IPS-20b (cell line): ENCODE results near the gene IFIH1.

Experiments used
- H3K27ac ChIP-seq: one replicate; pipeline ENCODE4 v1.5.1; 2013; ENCODE audit warnings: low read length
- H3K27me3 ChIP-seq: 2 replicates; pipeline ENCODE4 v1.6.1; 2013; ENCODE audit warnings: mild to moderate bottlenecking, low read length, inconsistent platforms; ENCODE audit not compliant: insufficient read depth
- H3K36me3 ChIP-seq: 2 replicates; pipeline ENCODE4 v1.6.1; 2013; ENCODE audit warnings: low read depth, mild to moderate bottlenecking, inconsistent platforms, low read length, moderate library complexity; ENCODE audit not compliant: insufficient read depth
- H3K4me1 ChIP-seq: 2 replicates; pipeline ENCODE4 v1.6.1; 2013; ENCODE audit warnings: mild to moderate bottlenecking, control low read depth, inconsistent platforms, low read length, moderate library complexity; ENCODE audit not compliant: insufficient read depth
- H3K4me3 ChIP-seq: 2 replicates; pipeline ENCODE4 v1.5.1; 2013; ENCODE audit warnings: mild to moderate bottlenecking, low read length, inconsistent platforms
- H3K9ac ChIP-seq: 2 replicates; pipeline ENCODE4 v1.6.1; 2013; ENCODE audit warnings: low read depth, mild to moderate bottlenecking, inconsistent platforms, low read length, moderate library complexity
- H3K9me3 ChIP-seq: 2 replicates; pipeline ENCODE4 v1.6.1; 2013; ENCODE audit warnings: mild to moderate bottlenecking, low read depth, low read length, inconsistent platforms; ENCODE audit not compliant: insufficient read depth

IFIH1 gene

DNA sequence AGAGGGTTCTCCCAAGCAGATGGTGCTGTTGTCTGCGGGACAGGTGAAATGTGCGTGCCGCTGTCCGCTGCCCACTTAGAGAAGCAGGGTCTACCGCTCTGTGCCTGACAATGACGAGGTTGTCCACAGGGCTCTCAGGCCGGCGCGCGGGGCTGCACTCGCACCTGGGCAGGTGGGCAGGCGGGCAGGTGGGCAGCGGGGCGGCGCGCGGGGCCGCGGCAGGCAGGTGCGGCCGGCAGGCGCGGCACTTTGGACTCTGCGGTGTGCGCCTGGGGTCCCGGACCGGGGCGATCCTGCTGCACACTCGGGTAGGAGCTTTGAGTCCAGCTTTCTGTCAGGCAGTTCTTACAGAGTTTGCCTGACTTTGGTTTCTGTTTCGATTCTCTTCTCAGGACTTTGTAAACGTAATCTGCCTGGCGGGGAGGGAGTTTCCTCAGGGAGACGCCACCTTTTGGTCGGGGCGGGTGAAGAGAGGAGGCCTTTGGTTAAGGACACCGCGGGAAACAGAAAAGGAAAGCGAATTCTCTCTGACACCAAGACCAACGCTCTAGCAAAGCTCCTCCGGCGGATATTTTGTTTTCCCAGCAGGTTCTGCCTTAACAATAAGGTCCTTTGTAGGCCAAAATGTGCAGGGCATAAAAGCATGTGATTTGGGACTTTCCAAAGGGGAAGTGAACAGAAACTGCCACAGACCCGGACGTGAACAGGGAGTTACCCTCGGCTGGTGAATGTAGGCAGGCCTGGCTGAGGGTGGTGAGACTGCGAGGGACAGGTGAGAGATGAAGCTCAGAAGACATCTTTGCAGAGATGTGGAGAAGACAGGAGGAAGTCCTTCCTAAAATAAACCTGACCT lies at the start of gene IFIH1:
Gene IFIH1 (minus strand): TSS at position 357 of the 853 bp plus-strand sequence. CDS start 377 bp downstream, outside the sequence.
- Histone ChIP-seq H3K27ac (no peak within 1 kb of the TSS), H3K36me3 (no peaks in the 10 kb centered on the region), H3K9me3 (no peaks in the 10 kb centered on the region), H3K27me3 (peaks cover 28% of the 10 kb centered on the region), H3K4me3 (peak within 1 kb of the TSS; percentile 70), H3K9ac (peak within 1 kb of the TSS; percentile 75; the same call in 1 of the 2 replicates), H3K4me1 (peaks cover 8% of the 10 kb centered on the region)

DNA sequence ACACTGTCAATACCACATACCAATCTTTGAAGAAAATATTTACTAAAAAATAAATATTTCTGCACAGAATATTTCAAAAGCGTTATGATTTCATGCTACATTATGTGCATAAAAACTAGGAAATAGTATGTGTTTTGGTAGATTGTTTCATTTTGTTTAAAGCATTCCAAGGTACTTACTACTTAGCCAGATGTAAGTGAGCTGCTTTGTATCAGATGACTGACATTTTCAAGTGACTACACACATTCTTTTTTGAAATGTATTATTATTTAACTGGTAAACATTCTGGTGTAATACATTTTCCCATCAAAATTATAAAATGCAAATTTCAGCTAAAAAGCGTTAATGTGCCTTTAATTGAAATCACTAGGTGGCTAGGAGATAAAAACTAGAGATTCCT lies 46.9 kb upstream of the IFIH1 start:
- Histone ChIP-seq H3K4me3 (no peak overlapping the region), H3K9me3 (no peaks in the 10 kb centered on the region), H3K27me3 (no peaks in the 10 kb centered on the region), H3K4me1 (no peaks in the 10 kb centered on the region), H3K36me3 (no peaks in the 10 kb centered on the region; the same call in 1 of the 2 replicates), H3K27ac (no peak overlapping the region), H3K9ac (no peak overlapping the region)

DNA sequence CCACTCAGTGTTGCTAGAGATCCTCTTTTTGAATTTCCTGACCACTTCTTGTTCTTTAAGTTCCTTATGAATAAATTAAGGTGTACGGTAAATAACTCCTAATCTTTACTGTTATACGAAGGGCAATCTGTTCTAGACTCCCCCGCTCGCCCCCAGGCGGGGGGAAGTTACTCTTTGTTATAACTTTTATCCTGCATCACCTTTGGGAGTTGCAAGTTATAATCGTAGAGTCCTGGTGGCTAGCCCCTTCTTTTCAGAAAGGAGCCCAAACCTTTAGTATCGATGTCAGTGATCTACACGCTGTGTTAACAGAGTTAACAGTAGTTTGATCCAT lies 26.1 kb upstream of the IFIH1 start:
- Histone ChIP-seq H3K27ac (peak overlapping the region; percentile 14), H3K9ac (peak overlapping the region; percentile 91), H3K36me3 (peaks cover 4% of the 10 kb centered on the region; the same call in 1 of the 2 replicates), H3K27me3 (peaks cover 22% of the 10 kb centered on the region), H3K4me1 (no peaks in the 10 kb centered on the region; the same call in 1 of the 2 replicates), H3K4me3 (peak overlapping the region; percentile 99), H3K9me3 (no peaks in the 10 kb centered on the region)

DNA sequence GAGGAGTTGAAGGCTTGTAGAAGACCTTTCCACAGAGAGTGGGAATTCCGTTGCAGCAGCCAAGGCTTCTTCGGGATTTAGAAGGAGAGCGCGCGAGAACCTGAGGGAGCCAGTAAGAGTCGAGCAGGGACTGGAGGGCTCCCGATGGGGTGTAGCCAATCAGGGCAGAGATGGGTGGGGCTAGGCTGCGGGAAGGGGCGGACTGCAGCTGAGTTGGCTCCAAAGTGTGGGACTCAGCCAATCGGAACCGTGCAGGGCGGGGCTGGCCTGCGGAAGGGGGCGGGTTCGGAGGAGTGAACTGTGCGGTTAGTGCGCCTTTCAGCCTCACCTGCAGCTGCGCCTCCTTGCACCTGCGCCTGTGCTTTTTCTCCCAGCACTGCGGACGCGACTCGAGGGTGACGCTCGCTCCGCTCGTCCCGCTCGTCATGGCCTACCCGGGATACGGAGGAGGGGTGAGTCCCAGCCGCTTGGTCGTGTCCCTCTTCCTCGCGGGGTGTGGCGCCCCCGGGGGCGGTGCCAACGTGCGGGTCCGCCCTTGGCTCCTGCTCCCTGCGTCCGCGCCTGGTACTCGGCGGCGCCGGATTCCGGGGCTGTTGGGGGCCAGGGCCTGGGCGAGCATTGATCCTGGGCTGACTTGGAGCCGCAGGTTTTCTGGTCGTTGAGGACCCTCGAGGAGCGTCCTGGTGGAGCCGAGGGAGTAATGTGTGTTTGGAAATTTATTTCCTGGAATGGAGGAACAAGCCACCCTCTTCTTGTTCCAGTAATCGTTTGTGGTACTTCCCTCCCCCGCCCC lies 25.5 kb upstream of the IFIH1 start, which contains the start of gene GCA:
Gene GCA (plus strand): TSS at position 309 of the 793 bp plus-strand sequence. CDS start 117 bp downstream, at position 426.
- Histone ChIP-seq H3K4me1 (no peaks in the 10 kb centered on the region; the same call in 1 of the 2 replicates), H3K27ac (peak within 1 kb of the TSS; percentile 14), H3K4me3 (peak within 1 kb of the TSS; percentile 99), H3K9ac (peak within 1 kb of the TSS; percentile 91), H3K27me3 (peaks cover 22% of the 10 kb centered on the region), H3K36me3 (peaks cover 4% of the 10 kb centered on the region; the same call in 1 of the 2 replicates), H3K9me3 (no peaks in the 10 kb centered on the region)

DNA sequence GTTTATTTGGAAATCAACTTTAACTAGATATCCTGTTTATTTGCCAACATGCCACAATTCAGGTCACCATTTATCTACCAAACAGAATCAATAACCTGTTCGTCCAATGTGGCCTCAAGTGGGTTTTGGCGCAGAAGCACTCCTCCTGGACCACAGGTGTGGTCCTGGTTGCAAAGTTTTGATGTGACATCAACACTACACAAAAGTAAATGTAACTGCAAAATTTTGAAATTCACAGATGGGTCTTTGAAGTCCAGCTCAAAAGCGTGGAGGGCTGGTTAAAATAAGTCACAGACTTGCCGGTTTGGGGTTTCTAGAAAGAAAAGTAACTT lies 25.0 kb upstream of the IFIH1 start:
- Histone ChIP-seq H3K36me3 (peaks cover 4% of the 10 kb centered on the region; the same call in 1 of the 2 replicates), H3K9me3 (no peaks in the 10 kb centered on the region), H3K9ac (peak overlapping the region; percentile 60; the same call in 1 of the 2 replicates), H3K4me1 (no peaks in the 10 kb centered on the region; the same call in 1 of the 2 replicates), H3K27ac (no peak overlapping the region), H3K27me3 (peaks cover 22% of the 10 kb centered on the region), H3K4me3 (peak overlapping the region; percentile 99)

DNA sequence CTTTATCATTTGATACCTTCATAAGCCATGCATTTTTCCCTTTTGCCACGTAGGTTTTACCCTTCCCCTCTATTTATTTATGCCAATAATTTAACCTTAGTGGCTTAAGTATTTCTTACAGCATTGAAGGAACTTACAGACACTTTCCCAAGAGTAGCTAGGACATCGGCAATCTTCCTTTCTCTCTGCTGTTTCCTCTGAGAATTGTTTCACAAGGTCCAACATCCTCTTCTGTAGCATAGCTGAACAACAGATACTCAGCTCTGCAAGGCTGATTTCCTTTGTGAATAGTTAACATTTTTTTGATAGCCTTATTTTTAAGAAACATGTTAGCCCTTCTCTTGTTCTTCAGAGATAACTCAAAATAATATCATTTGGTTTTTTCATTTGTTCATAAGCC lies 24.4 kb upstream of the IFIH1 start:
- H3K4me1 ChIP-seq, result no peaks in the 10 kb centered on the region; the same call in 1 of the 2 replicates
- no peak overlapping the region for H3K4me3 ChIP-seq
- H3K36me3 ChIP-seq, result peaks cover under 1% of the 10 kb centered on the region; the same call in 1 of the 2 replicates
- peaks cover 22% of the 10 kb centered on the region for H3K27me3 ChIP-seq
- H3K9me3 ChIP-seq, result no peaks in the 10 kb centered on the region
- H3K9ac ChIP-seq, result no peak overlapping the region
- H3K27ac ChIP-seq, result no peak overlapping the region

DNA sequence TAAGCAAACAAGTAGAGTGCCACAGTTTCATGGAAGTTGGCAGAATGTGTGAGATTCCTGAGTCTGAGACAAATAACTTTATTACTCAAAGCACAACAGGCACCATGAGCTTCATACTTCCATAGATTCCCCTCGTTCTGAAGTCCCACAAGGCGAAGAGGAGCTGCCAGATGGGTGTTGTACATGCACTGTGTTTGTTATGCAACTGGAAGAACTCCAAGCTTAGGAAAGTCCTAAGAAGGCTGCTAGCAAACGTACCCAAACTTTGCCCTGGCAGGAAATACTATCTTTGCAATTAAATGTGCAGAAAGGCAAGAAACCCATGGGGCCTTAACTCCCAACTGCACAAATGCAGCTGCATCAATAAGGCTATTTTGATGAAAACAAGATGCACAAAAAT lies 23.8 kb upstream of the IFIH1 start:
- Histone ChIP-seq H3K4me1 (no peaks in the 10 kb centered on the region; the same call in 1 of the 2 replicates), H3K27ac (no peak overlapping the region), H3K9ac (no peak overlapping the region), H3K9me3 (no peaks in the 10 kb centered on the region), H3K4me3 (no peak overlapping the region), H3K27me3 (peaks cover 22% of the 10 kb centered on the region), H3K36me3 (no peaks in the 10 kb centered on the region)

DNA sequence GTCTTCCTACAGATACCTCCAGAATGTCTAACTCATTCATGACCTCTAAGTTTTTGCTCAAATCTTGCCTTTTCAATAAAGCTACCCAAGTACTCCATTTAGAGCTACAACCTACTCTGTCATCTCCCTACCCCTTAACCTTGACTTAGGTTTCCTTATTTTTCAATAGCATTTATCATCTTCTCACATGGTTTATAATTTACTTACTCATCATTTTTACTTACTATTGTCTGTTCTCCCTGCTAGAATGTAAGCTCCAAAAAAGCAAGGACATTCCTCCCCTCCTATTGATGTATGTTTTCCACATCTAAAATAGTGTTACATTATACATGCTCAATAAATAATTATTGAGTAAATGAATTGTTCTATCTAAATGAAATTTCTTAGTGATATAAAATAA lies 22.3 kb upstream of the IFIH1 start:
- Histone ChIP-seq H3K9ac (no peak overlapping the region), H3K27me3 (peaks cover 22% of the 10 kb centered on the region), H3K36me3 (no peaks in the 10 kb centered on the region), H3K4me1 (no peaks in the 10 kb centered on the region; the same call in 1 of the 2 replicates), H3K9me3 (no peaks in the 10 kb centered on the region), H3K4me3 (no peak overlapping the region), H3K27ac (no peak overlapping the region)

DNA sequence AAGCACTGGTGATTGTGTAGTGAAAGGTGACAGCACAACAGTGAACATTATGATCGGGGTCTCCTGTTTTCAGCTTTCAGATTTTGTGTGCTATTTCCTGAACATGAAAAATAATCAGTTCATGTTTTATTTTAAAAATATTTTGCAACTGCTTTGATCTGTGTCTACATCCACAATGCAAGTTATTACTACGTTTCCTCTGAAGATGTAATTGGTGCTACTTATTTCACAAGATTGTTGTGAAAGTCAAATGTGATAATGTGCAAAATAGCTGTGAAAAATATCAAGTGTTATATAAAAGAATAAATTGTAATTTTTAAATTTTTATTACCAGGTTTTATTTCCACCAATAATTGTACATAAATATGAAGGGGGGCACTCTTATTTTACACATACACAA lies 19.4 kb upstream of the IFIH1 start:
- Histone ChIP-seq H3K9me3 (no peaks in the 10 kb centered on the region), H3K4me3 (no peak overlapping the region), H3K36me3 (no peaks in the 10 kb centered on the region), H3K9ac (no peak overlapping the region), H3K4me1 (no peaks in the 10 kb centered on the region), H3K27ac (no peak overlapping the region), H3K27me3 (peaks cover 16% of the 10 kb centered on the region)

DNA sequence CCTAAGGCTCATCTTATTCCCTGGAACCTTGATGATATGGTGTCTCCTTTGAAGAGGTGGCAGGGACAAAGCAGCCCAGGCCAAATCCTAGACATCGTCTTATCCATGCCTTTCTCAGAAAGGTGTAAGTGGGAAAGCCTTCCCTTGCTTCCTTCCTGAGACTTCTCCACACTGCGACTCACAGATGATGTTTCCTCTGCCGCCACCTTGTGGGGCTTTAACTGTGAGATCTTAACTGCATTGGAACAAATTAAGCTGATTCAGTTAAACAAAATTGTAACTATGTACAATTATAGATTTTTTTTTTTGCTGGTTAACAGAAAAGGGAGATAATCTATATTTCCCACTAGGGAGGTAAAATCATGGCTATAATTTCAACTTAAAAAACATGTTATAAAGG lies 15.5 kb upstream of the IFIH1 start:
- Histone ChIP-seq H3K4me1 (no peaks in the 10 kb centered on the region), H3K36me3 (no peaks in the 10 kb centered on the region), H3K9ac (no peak overlapping the region), H3K27me3 (no peaks in the 10 kb centered on the region), H3K9me3 (no peaks in the 10 kb centered on the region), H3K4me3 (no peak overlapping the region), H3K27ac (no peak overlapping the region)

DNA sequence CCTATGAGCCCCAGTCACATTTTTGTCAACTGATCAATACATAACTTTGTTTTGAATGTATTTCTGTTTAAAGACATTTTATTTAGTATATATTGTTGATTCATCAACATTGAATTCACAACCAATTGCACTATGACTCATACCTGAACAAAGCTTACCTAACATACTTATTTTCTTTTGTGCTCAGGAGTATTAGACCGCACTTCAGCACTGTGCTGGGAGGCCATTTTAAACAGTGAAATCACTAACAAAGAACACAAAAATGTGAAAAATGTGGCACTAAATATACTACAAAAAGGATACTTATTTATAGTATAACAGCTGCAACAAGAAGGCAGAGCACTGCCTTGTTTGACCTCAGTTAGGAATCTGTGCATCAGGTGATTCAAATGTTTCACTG lies 12.4 kb upstream of the IFIH1 start:
- H3K4me3 ChIP-seq, result no peak overlapping the region

More for the DNA sequence above, 12.4 kb upstream of the IFIH1 start:
- H3K9me3 ChIP-seq, result no peaks in the 10 kb centered on the region; the same call in 1 of the 2 replicates
- no peak overlapping the region for H3K27ac ChIP-seq
- H3K27me3 ChIP-seq, result no peaks in the 10 kb centered on the region
- no peak overlapping the region for H3K9ac ChIP-seq
- no peaks in the 10 kb centered on the region for H3K36me3 ChIP-seq
- no peaks in the 10 kb centered on the region for H3K4me1 ChIP-seq
